NCI-H446 treated with DMSO at 0.1 percent for 48 hours (cell line): ENCODE data around the gene COBL.
A peak's percentile ranks its signal among the peaks of the same experiment; 100 is the strongest.

ENCODE experiments used
- DNase-seq: peaks from one replicate; lab custom pipeline; 2025; lab: John Stamatoyannopoulos, UW

The COBL gene

DNA sequence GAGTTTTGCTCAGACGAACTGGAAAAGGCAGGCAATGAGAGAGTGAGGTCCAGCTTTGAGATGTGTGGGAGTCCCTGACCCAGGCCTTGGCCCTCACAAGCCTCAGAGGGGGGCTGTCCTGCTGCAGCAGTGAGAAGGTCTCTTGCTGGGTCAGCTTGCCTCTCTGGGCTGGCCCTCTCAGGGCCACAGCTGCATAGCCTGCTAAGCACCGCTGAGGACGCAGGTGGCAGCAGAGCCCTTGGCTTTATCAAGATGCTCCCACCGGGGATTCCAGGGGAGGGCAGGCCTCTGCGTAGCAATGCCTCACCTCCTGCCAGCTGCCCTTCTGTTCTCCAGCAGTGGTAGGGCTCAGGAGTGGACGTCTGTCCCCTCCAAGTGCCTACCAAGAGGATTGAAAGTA lies 128.7 kb downstream of the COBL start:
- no peak for DNase-seq

GRCh38 chr7:51186531-51186930 lies 130.1 kb downstream of the COBL start:
- no peak for DNase-seq

DNA sequence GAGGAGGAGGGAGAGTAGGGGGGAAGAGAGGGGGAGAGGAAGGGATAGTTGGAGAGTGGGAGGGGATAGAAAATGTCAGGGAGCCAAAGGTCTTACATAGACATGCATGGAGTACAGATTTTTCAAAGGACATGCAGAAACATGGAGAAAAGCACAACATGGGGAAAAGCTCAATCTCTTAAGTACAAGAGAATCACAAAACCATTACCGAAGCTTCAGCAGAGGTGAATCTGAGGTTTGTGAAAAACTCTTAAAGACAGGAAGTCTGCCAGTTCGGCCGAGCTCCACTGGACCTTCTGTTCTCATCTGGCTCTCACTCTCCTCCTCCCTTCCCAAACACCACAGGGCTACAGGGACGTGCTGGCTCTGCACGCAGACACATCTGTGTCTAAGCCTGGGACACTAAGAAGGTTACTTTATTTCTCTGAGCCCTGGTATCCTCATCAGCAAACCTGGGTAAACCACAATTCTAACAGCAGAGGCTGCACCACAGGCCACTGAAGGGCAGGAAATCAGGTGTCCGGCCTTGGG lies 133.9 kb downstream of the COBL start:
- DNase-seq, result no peak

GRCh38 chr7:51180092-51180491 lies 136.5 kb downstream of the COBL start:
- DNase-seq, result no peak

- DNase-seq, result no peak
These were observed 140.6 kb downstream of the COBL start for GRCh38 chr7:51175992-51176388.

GRCh38 chr7:51175316-51175991 lies 141.2 kb downstream of the COBL start:
- no peak for DNase-seq

- no peak for DNase-seq
These were observed 151.3 kb downstream of the COBL start for GRCh38 chr7:51165337-51165736.

- DNase-seq, result peak; percentile 42
These were observed 153.8 kb downstream of the COBL start for GRCh38 chr7:51162724-51163329.

GRCh38 chr7:51161937-51162336 lies 154.7 kb downstream of the COBL start:
- DNase-seq, result no peak

GRCh38 chr7:51160990-51161615 lies 155.5 kb downstream of the COBL start:
- DNase-seq, result peak; percentile 49

GRCh38 chr7:51160411-51160810 lies 156.2 kb downstream of the COBL start:
- no peak for DNase-seq

- no peak for DNase-seq
These were observed 157.7 kb downstream of the COBL start for GRCh38 chr7:51158742-51159445.

DNA sequence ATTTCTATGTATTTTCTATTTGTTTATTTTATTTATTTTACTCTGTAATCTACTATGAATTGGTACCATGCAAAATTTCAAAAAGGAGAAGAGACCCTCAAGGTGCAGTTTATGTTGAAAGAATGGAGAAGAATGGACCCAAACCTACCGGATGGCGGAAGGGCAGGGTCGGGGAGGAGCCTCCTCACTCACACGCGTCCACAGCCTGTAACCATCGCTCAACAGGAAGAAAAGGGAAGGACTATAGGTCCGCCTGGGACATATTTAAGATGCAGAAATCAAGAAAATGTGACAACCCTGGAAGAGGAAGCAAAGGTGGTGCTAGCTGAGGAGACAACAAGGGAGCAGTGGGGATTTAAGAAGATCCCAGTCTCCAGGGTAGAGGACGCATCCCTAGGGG lies 158.4 kb downstream of the COBL start:
- no peak for DNase-seq

DNA sequence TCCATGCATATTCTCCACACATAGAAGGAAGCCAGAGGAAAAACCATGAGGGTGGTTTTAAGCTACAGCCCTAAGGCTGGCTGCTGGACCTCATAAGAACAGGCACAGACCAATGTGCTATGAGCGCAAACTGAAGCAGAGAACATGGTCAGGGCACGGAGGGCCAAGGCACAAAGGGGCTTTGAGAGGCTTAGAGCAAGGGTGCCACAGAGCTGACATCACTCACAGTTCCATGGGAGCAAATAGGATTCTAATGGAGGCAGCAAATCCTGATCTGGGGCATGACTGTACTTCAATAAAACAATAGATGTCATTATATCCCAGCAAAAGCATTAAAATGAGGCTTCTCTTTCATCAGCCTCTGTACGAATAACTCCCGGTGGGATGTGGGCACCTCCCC lies 162.4 kb downstream of the COBL start:
- DNase-seq, result no peak

- DNase-seq, result no peak
These were observed 163.9 kb downstream of the COBL start for GRCh38 chr7:51152706-51153200.

DNA sequence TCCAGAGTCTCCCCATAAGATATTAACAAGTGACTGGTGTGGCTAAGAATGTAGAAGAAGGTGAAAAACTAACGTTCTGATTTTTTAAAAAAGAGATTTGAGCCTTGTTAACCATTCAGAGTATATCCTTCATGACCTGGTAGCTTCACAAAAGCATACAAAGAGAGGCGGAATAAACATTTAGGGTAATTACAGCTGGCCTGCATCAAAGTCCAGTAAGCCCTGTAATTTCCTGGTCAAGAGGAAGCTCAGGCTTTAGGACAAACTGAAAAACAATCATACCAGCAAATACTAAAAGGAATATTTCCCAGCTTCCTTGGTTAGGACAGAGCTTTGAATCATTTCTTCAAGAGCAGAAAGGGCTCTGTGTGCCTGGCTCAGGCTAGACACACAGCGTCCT lies 165.2 kb downstream of the COBL start:
- DNase-seq, result no peak

DNA sequence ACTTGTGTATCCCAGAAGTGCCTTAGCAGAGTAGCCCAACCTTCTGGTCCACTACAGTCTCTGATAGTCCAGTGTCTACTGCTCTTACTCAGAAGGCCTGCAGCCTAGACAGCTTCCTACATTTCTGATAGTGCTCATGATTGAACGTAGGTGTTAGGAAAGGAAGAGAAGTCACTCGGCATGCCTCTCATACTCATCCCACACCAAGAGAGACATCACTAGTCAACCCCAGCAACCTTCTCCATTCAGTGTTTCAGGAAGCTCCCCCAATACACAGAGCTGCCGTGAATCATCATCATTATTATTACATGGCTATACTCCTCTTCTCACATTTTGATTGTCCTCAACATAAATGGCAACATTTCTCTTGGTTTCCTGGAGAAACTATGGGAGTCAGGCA lies 166.4 kb downstream of the COBL start:
- DNase-seq, result no peak

GRCh38 chr7:51148216-51148615 lies 168.4 kb downstream of the COBL start:
- DNase-seq, result no peak

- no peak for DNase-seq
These were observed 169.6 kb downstream of the COBL start for GRCh38 chr7:51146816-51147586.

DNA sequence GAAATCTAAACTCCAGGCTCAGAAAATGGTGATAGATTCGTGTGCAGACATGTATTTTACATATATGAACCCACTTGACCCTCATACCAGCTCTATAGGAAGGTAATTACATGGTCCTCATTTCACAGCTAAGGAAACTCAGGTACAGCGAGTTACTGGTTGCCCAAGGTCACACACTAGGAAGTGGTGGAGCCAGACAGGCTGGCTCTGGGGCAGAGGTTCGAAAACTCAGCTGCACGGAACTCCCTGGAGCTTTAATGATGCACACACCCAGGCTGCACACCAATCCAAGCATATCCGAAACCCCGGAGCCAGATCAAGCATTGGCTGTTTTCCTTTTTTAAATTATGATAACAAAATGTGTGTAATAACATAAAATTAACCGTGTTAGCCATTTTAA lies 172.4 kb downstream of the COBL start:
- DNase-seq, result no peak

- DNase-seq, result no peak
These were observed 173.7 kb downstream of the COBL start for GRCh38 chr7:51142741-51143385.
